SK-N-SH (cell line): Measurements from ENCODE around the gene STK39.

Experiments
- CHD2 ChIP-seq: fragments of 150-350 bp; IDR thresholded peaks from 2 replicates; pipeline ENCODE4 v1.6.1; 2018; ENCODE audit warnings: low read length; ENCODE audit not compliant: partially characterized antibody
- CTCF ChIP-seq: fragments of 200-600 bp; sonication (generic); IDR thresholded peaks from 2 replicates; pipeline ENCODE4 v1.6.1; 2017; ENCODE audit warnings: antibody characterized with exemption, mild to moderate bottlenecking, moderate library complexity
- EP300 ChIP-seq, 2 experiments: IDR thresholded peaks; 2 replicates each; pipeline versions ENCODE4 v1.4.0 to v1.6.1; 2012; ENCODE audit warnings: borderline replicate concordance in 1 of 2, low read depth in 1 of 2, low read length in 1 of 2
- GATA2 ChIP-seq: sonication (generic); formaldehyde crosslinking; IDR thresholded peaks from 2 replicates; pipeline ENCODE4 v1.5.0; 2020; ENCODE audit warnings: mild to moderate bottlenecking, missing genetic modification reagents
- MAX ChIP-seq: IDR thresholded peaks from 2 replicates; pipeline ENCODE4 v1.4.0; 2012; ENCODE audit warnings: low read depth
- POLR2AphosphoS5 ChIP-seq: IDR thresholded peaks from 2 replicates; pipeline ENCODE4 v1.6.1; 2012; ENCODE audit warnings: low read depth, low read length
- RAD21 ChIP-seq: IDR thresholded peaks from 2 replicates; pipeline ENCODE4 v1.6.1; 2012; ENCODE audit warnings: mild to moderate bottlenecking, low read length
- REST ChIP-seq: IDR thresholded peaks from 2 replicates; pipeline ENCODE4 v1.6.1; 2012; ENCODE audit warnings: mild to moderate bottlenecking, low read depth, low read length, moderate library complexity
- SMC3 ChIP-seq: IDR thresholded peaks from 2 replicates; pipeline ENCODE4 v1.6.1; 2012; ENCODE audit warnings: low read depth, low read length, improper control_type of control experiment
- TCF12 ChIP-seq: IDR thresholded peaks from 2 replicates; pipeline ENCODE4 v1.4.0; 2012
- YY1 ChIP-seq: IDR thresholded peaks from 2 replicates; pipeline ENCODE4 v1.4.0; 2012; ENCODE audit warnings: low read depth, mild to moderate bottlenecking

GRCh38 chr2:168056242-168056787 lies 191.1 kb downstream of the STK39 start:
- TF ChIP-seq REST (no peak), SMC3 (no peak), MAX (no peak), GATA2 (CRISPR knock-in tag) (no peak), CTCF (no peak), CHD2 (no peak), YY1 (no peak), POLR2AphosphoS5 (no peak), EP300 (IDR thresholded peaks at IDR 0.05; ENCODE audit: borderline replicate concordance in 1 of 2, low read depth in 1 of 2, low read length in 1 of 2) (no peak), TCF12 (no peak), RAD21 (no peak)
